Stimulated activated CD4-positive, alpha-beta T cell treated with anti-CD3 and anti-CD28 coated beads, Interleukin-2, amount 100 ng/mL, for 48 hours (primary cell): ENCODE results near the gene CFAP61.
"Not testable (repeated sequence)": the region's sequence is repeated elsewhere in the genome, so short reads cannot be mapped to it uniquely, and the experiment has no call there.

Source experiments
- DNase-seq, 2 donors: peaks; one replicate each; pipeline ENCODE4 v3.0.0-alpha.2; 2020

Gene CFAP61

GRCh38 chr20:20333866-20334265 lies 281.5 kb downstream of the CFAP61 start:
- DNase-seq = no peak

- no peak for DNase-seq
These were observed 282.2 kb downstream of the CFAP61 start for GRCh38 chr20:20334489-20334888.

GRCh38 chr20:20338133-20338730 lies 285.9 kb downstream of the CFAP61 start:
- DNase-seq = no peak

- DNase-seq = no peak
These were observed 288.1 kb downstream of the CFAP61 start for GRCh38 chr20:20340443-20340842.

GRCh38 chr20:20341371-20341770 lies 289.0 kb downstream of the CFAP61 start:
- DNase-seq = no peak

- no peak for DNase-seq
These were observed 289.7 kb downstream of the CFAP61 start for GRCh38 chr20:20342066-20342465.

GRCh38 chr20:20343932-20344331 lies 291.6 kb downstream of the CFAP61 start:
- no peak for DNase-seq

- no peak for DNase-seq
These were observed 292.1 kb downstream of the CFAP61 start for GRCh38 chr20:20344476-20344875.

- no peak for DNase-seq
These were observed 301.2 kb downstream of the CFAP61 start for GRCh38 chr20:20353576-20353975.

GRCh38 chr20:20355503-20355902 lies 303.2 kb downstream of the CFAP61 start:
- DNase-seq = not testable (repeated sequence)

GRCh38 chr20:20358801-20359200 lies 306.5 kb downstream of the CFAP61 start:
- DNase-seq = no peak

GRCh38 chr20:20359628-20360027 lies 307.3 kb downstream of the CFAP61 start:
- no peak for DNase-seq

- peak in 1 of 2 donors; percentile 39 for DNase-seq
These were observed 308.1 kb downstream of the CFAP61 start for GRCh38 chr20:20360464-20360863.

- no peak for DNase-seq
These were observed 310.6 kb downstream of the CFAP61 start for GRCh38 chr20:20362774-20363433.

- no peak for DNase-seq
These were observed 311.1 kb downstream of the CFAP61 start for GRCh38 chr20:20363434-20363798.

- peak in 1 of 2 donors; percentile 23 for DNase-seq
These were observed 311.7 kb downstream of the CFAP61 start for GRCh38 chr20:20363799-20364592.

GRCh38 chr20:20364593-20365479 lies 312.5 kb downstream of the CFAP61 start:
- DNase-seq = no peak

GRCh38 chr20:20365480-20366161 lies 313.3 kb downstream of the CFAP61 start:
- no peak for DNase-seq

- DNase-seq = no peak
These were observed 314.2 kb downstream of the CFAP61 start for GRCh38 chr20:20366551-20366875.

GRCh38 chr20:20366876-20367574 lies 314.7 kb downstream of the CFAP61 start:
- DNase-seq = no peak

GRCh38 chr20:20367575-20368417 lies 315.5 kb downstream of the CFAP61 start, which contains the start of gene INSM1:
Gene INSM1, plus strand, starts transcription at chr20:20368104. Its CDS starts 164 bp downstream, at chr20:20368268.
- DNase-seq = peak in 1 of 2 donors; percentile 37
